Measurements from ENCODE around the gene ADGRV1.

- TF ChIP-seq CTCF (IDR thresholded peaks at IDR 0.05; ENCODE audit: insufficient read depth, low read length, poor library complexity, severe bottlenecking) (no peak), EZH2phosphoT487 (conservative IDR thresholded peaks at IDR 0.05; ENCODE audit: low read length) (no peak)
These were observed 460.2 kb downstream of the ADGRV1 start for GRCh38 chr5:91018712-91019371.

Data from SU-DHL-6 (cell line).